ENCODE measurements around the gene TNFAIP8L2.

DNA sequence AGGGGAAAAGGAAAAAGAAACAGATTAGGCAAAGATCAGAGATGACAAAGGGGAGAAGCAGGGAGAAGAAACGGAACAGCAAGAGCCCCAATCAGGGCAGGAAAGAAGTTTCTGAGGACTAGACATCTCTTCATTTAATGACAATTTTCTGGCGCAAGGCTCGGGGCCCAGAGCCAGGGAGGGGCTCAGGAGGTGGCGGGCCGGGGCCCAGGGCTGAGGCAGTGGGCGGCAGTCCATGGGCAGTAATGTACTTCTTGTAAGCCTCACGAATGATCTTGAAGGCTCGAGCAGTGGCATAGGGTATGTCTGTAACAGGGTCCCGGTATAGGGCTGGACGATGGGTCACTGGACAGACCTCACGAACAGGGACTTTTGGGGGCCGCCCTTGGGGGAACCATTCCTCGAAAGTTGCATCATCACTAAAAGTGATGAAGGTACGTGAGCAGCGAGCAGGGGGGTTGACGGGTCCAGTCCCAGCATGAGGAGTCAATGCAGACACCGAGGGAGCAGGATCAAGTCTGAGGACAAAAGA, 20.1 kb downstream of the TNFAIP8L2 start:
- TF ChIP-seq ESRRG (CRISPR knock-in tag; IDR thresholded peaks at IDR 0.05) (no peak), CREB5 (CRISPR knock-in tag; IDR thresholded peaks at IDR 0.05; ENCODE audit: low read depth) (no peak), ARNTL (CRISPR knock-in tag; IDR thresholded peaks at IDR 0.05; ENCODE audit: borderline replicate concordance, low read depth) (no peak), RARB (CRISPR knock-in tag; IDR thresholded peaks at IDR 0.05) (no peak)
- TF ChIP-seq, protein P1, sequence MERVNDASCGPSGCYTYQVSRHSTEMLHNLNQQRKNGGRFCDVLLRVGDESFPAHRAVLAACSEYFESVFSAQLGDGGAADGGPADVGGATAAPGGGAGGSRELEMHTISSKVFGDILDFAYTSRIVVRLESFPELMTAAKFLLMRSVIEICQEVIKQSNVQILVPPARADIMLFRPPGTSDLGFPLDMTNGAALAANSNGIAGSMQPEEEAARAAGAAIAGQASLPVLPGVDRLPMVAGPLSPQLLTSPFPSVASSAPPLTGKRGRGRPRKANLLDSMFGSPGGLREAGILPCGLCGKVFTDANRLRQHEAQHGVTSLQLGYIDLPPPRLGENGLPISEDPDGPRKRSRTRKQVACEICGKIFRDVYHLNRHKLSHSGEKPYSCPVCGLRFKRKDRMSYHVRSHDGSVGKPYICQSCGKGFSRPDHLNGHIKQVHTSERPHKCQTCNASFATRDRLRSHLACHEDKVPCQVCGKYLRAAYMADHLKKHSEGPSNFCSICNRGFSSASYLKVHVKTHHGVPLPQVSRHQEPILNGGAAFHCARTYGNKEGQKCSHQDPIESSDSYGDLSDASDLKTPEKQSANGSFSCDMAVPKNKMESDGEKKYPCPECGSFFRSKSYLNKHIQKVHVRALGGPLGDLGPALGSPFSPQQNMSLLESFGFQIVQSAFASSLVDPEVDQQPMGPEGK (CRISPR knock-in tag; IDR thresholded peaks at IDR 0.05; ENCODE audit: borderline replicate concordance), result no peak

Data from SK-N-SH treated with all-trans-retinoic acid at 6 μM for 48 hours (cell line).